ENCODE results near the gene POLR2C. TPM values are rescaled to one million over a fixed set of nuclear protein-coding genes. Genes with fewer than 3 reads are reported as not detected.

The POLR2C gene
- total and polyA plus RNA-seq, 2 of the 13 experiments (the other 11 are each of a cell fraction or from before 2014, with no cell fraction given) = 104 to 216 TPM

DNA sequence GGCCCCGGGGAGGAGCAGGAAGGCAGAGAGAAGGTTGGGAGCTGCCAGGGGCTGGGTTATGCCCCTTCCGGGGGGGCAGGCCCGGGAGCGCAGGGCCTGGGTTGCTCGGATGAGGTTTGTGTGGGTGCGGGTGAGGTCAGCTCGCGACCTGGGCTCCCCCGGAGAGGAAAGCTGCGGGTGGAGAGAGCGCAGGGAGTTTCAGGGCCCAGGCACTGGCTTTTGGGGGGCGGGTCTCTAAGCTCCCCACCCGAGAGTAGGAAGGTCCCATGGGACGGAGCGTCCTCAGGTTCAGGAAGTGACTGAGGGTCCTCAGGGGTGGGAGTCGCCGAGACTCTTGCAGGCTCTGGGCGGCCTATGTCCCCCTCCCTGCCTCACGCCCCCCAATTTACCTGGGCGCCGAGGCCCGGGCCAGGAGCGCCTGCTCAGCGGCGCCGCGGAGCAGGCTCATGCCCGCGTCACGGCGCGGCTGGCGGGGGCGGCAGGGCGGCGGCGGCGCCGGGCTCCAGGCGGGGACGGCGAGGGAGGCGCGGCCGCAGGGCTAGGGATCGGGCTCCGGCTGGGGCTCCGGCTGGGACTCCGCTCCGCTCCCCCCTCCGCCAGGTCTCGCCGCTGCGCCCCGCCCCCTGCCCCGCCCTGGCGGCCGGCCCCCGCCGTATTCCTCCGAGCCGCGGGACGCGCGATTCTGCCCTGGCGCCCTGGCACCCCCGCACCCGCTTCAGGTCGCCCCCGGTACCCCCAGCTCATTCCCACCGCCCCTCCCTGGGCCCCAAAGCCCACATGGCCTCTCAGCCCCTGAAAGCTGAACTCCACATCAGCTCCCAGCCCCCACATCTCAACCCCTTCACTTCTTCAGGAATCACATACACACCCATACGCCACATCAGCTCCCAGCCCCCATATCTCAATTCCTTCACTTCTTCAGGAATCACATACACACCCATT, 23.7 kb downstream of the POLR2C start, which contains the start of gene DOK4 (continued):
- TF ChIP-seq, protein P1, sequence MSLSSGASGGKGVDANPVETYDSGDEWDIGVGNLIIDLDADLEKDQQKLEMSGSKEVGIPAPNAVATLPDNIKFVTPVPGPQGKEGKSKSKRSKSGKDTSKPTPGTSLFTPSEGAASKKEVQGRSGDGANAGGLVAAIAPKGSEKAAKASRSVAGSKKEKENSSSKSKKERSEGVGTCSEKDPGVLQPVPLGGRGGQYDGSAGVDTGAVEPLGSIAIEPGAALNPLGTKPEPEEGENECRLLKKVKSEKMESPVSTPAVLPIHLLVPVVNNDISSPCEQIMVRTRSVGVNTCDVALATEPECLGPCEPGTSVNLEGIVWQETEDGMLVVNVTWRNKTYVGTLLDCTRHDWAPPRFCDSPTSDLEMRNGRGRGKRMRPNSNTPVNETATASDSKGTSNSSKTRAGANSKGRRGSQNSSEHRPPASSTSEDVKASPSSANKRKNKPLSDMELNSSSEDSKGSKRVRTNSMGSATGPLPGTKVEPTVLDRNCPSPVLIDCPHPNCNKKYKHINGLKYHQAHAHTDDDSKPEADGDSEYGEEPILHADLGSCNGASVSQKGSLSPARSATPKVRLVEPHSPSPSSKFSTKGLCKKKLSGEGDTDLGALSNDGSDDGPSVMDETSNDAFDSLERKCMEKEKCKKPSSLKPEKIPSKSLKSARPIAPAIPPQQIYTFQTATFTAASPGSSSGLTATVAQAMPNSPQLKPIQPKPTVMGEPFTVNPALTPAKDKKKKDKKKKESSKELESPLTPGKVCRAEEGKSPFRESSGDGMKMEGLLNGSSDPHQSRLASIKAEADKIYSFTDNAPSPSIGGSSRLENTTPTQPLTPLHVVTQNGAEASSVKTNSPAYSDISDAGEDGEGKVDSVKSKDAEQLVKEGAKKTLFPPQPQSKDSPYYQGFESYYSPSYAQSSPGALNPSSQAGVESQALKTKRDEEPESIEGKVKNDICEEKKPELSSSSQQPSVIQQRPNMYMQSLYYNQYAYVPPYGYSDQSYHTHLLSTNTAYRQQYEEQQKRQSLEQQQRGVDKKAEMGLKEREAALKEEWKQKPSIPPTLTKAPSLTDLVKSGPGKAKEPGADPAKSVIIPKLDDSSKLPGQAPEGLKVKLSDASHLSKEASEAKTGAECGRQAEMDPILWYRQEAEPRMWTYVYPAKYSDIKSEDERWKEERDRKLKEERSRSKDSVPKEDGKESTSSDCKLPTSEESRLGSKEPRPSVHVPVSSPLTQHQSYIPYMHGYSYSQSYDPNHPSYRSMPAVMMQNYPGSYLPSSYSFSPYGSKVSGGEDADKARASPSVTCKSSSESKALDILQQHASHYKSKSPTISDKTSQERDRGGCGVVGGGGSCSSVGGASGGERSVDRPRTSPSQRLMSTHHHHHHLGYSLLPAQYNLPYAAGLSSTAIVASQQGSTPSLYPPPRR (CRISPR knock-in tag; IDR thresholded peaks at IDR 0.05; ENCODE audit: borderline replicate concordance) = 0 out of 2 replicates have a peak, but pooled peaks have one; percentile 42
- TF ChIP-seq THAP11 (CRISPR knock-in tag; IDR thresholded peaks at IDR 0.05) (no peak), CC2D1A (CRISPR knock-in tag; IDR thresholded peaks at IDR 0.05) (no peak), CCAR2 (optimal IDR thresholded peaks at IDR 0.05; ENCODE audit: low read depth, low read length) (no peak), STAG1 (CRISPR knock-in tag; IDR thresholded peaks at IDR 0.05) (no peak), ZNF781 (CRISPR knock-in tag; IDR thresholded peaks at IDR 0.05; ENCODE audit: borderline replicate concordance, not compliant biosample characterization) (no peak), RAD51 (IDR thresholded peaks at IDR 0.05; ENCODE audit: borderline replicate concordance) (no peak), ERF (CRISPR knock-in tag; IDR thresholded peaks at IDR 0.05) (0 out of 2 replicates have a peak, but pooled peaks have one; percentile 41), PRPF4 (IDR thresholded peaks at IDR 0.05; ENCODE audit: low read depth, low read length, poor library complexity, severe bottlenecking) (no peak), ZNF720 (CRISPR knock-in tag; IDR thresholded peaks at IDR 0.05) (no peak), HOXD1 (CRISPR knock-in tag; IDR thresholded peaks at IDR 0.05) (no peak), ZNF530 (CRISPR knock-in tag; IDR thresholded peaks at IDR 0.05; ENCODE audit: low read depth) (no peak), PAF1 (CRISPR knock-in tag; IDR thresholded peaks at IDR 0.05) (no peak), ZBTB21 (CRISPR knock-in tag; IDR thresholded peaks at IDR 0.05) (no peak), ZNF660 (CRISPR knock-in tag; IDR thresholded peaks at IDR 0.05; ENCODE audit: borderline replicate concordance, low read depth) (no peak), SOX5 (CRISPR knock-in tag; IDR thresholded peaks at IDR 0.05; ENCODE audit: borderline replicate concordance) (no peak; the same call in 1 of the 2 replicates), TAF1 (CRISPR knock-in tag; IDR thresholded peaks at IDR 0.05) (peak; percentile 60), KLF15 (CRISPR knock-in tag; IDR thresholded peaks at IDR 0.05; ENCODE audit: borderline replicate concordance) (no peak)
- TF ChIP-seq, protein P2, sequence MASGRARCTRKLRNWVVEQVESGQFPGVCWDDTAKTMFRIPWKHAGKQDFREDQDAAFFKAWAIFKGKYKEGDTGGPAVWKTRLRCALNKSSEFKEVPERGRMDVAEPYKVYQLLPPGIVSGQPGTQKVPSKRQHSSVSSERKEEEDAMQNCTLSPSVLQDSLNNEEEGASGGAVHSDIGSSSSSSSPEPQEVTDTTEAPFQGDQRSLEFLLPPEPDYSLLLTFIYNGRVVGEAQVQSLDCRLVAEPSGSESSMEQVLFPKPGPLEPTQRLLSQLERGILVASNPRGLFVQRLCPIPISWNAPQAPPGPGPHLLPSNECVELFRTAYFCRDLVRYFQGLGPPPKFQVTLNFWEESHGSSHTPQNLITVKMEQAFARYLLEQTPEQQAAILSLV (CRISPR knock-in tag; IDR thresholded peaks at IDR 0.05; ENCODE audit: borderline replicate concordance) = peak; percentile 42; the same call in 1 of the 2 replicates
- TF ChIP-seq, protein P3, sequence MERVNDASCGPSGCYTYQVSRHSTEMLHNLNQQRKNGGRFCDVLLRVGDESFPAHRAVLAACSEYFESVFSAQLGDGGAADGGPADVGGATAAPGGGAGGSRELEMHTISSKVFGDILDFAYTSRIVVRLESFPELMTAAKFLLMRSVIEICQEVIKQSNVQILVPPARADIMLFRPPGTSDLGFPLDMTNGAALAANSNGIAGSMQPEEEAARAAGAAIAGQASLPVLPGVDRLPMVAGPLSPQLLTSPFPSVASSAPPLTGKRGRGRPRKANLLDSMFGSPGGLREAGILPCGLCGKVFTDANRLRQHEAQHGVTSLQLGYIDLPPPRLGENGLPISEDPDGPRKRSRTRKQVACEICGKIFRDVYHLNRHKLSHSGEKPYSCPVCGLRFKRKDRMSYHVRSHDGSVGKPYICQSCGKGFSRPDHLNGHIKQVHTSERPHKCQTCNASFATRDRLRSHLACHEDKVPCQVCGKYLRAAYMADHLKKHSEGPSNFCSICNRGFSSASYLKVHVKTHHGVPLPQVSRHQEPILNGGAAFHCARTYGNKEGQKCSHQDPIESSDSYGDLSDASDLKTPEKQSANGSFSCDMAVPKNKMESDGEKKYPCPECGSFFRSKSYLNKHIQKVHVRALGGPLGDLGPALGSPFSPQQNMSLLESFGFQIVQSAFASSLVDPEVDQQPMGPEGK (CRISPR knock-in tag; IDR thresholded peaks at IDR 0.05) = peak; percentile 69
